Spinal cord (tissue), 10 donors: ENCODE measurements around the gene CXorf66. TPM values are rescaled to one million over a fixed set of nuclear protein-coding genes. Genes with fewer than 3 reads are reported as not detected.
"Not testable (repeated sequence)": the region's sequence is repeated elsewhere in the genome, so short reads cannot be mapped to it uniquely, and the experiment has no call there.

Experiments used
- DNase-seq, 6 donors: peaks; one replicate each; pipeline versions ENCODE4 v3.0.0 to v3.0.0-alpha.2; 2013 to 2015; ENCODE audit warnings: low spot score in 6 of 6, low read depth in 4 of 6
- H3K27ac ChIP-seq: one replicate; pipeline ENCODE4 v1.5.1; 2013; ENCODE audit warnings: low read depth, low read length, control low read depth
- H3K27me3 ChIP-seq: one replicate; pipeline ENCODE4 v1.6.1; 2013; ENCODE audit warnings: low read length; ENCODE audit not compliant: control insufficient read depth, insufficient read depth
- H3K36me3 ChIP-seq: one replicate; pipeline ENCODE4 v1.6.1; 2013; ENCODE audit warnings: low read length; ENCODE audit not compliant: control insufficient read depth, insufficient read depth
- H3K4me1 ChIP-seq: one replicate; pipeline ENCODE4 v1.6.1; 2013; ENCODE audit warnings: low read length; ENCODE audit not compliant: control insufficient read depth, insufficient read depth
- H3K4me3 ChIP-seq: one replicate; pipeline ENCODE4 v1.5.1; 2013; ENCODE audit warnings: low read depth, low read length, control low read depth
- H3K9me3 ChIP-seq: one replicate; pipeline ENCODE4 v1.6.1; 2013; ENCODE audit warnings: low read length; ENCODE audit not compliant: control insufficient read depth, insufficient read depth
- WGBS: methylation state at CpG from one replicate; pipeline ENCODE4 v1.1.5; 2013; ENCODE audit warnings: missing lambda C conversion rate; ENCODE audit not compliant: insufficient coverage; 5-methylcytosine and 5-hydroxymethylcytosine counted together
- polyA plus RNA-seq, 2 donors: library from polyadenylated mRNA; unstranded; fragments of 120-200 nt; gene quantifications; one replicate each; pipeline ENCODE4 v1.2.1, GENCODE V29; 2013; ENCODE audit not compliant: insufficient read length in 2 of 2
- total RNA-seq, 2 donors: library from RNA; depleted of rRNA in 1 of 2; stranded (reverse); fragments of 120-200 nt in 1 of 2; fragments of >200 nt in 1 of 2; gene quantifications; one replicate each; pipeline versions ENCODE4 v1.2.3 to v1.2.4, GENCODE V29; 2013 to 2014
- donor health status: healthy.

The CXorf66 gene
- total and polyA plus RNA-seq, 4 donors: not detected

- no peak overlapping the region for H3K27ac ChIP-seq
- no peaks in the 10 kb centered on the region for H3K36me3 ChIP-seq
- H3K9me3 ChIP-seq: peaks cover 1% of the 10 kb centered on the region
- WGBS: no CpG with 5 or more reads among the region's 4 CpGs
- no peak for DNase-seq
- H3K4me3 ChIP-seq: no peak overlapping the region
- H3K4me1 ChIP-seq: peaks cover 2% of the 10 kb centered on the region
- peaks cover 5% of the 10 kb centered on the region for H3K27me3 ChIP-seq
These were observed 34.9 kb downstream of the CXorf66 start for GRCh38 chrX:139930401-139930800.

- 46% methylated on average over 4 of the region's 5 CpGs for WGBS
- no peak overlapping the region for H3K27ac ChIP-seq
- DNase-seq: no peak
- no peak overlapping the region for H3K4me3 ChIP-seq
- peaks cover 5% of the 10 kb centered on the region for H3K27me3 ChIP-seq
- peaks cover 2% of the 10 kb centered on the region for H3K4me1 ChIP-seq
- peaks cover 1% of the 10 kb centered on the region for H3K9me3 ChIP-seq
- no peaks in the 10 kb centered on the region for H3K36me3 ChIP-seq
These were observed 35.4 kb downstream of the CXorf66 start for GRCh38 chrX:139929876-139930275.

- H3K27me3 ChIP-seq: peaks cover 5% of the 10 kb centered on the region
- no peak overlapping the region for H3K27ac ChIP-seq
- H3K4me3 ChIP-seq: no peak overlapping the region
- H3K36me3 ChIP-seq: no peaks in the 10 kb centered on the region
- 60% methylated on average over 1 of the region's 6 CpGs for WGBS
- H3K9me3 ChIP-seq: no peaks in the 10 kb centered on the region
- no peak for DNase-seq
- H3K4me1 ChIP-seq: no peaks in the 10 kb centered on the region
These were observed 40.6 kb downstream of the CXorf66 start for GRCh38 chrX:139924696-139925095.

- peaks cover 5% of the 10 kb centered on the region for H3K27me3 ChIP-seq
These were observed 41.1 kb downstream of the CXorf66 start for GRCh38 chrX:139924069-139924695.

GRCh38 chrX:139921142-139921541, 44.2 kb downstream of the CXorf66 start:
- not testable (repeated sequence) for H3K36me3 ChIP-seq, DNase-seq, H3K27ac ChIP-seq, H3K9me3 ChIP-seq, H3K27me3 ChIP-seq, H3K4me3 ChIP-seq, H3K4me1 ChIP-seq
- WGBS: 71% methylated on average over 4 of the region's 6 CpGs

More at GRCh38 chrX:139924069-139924695, 41.1 kb downstream of the CXorf66 start:
- WGBS: 39% methylated on average over 4 of the region's 5 CpGs
- no peak overlapping the region for H3K27ac ChIP-seq
- H3K36me3 ChIP-seq: no peaks in the 10 kb centered on the region
- H3K4me3 ChIP-seq: no peak overlapping the region
- H3K4me1 ChIP-seq: no peaks in the 10 kb centered on the region
- H3K9me3 ChIP-seq: no peaks in the 10 kb centered on the region
- no peak for DNase-seq

- no CpG with 5 or more reads among the region's 1 CpG for WGBS
- Histone ChIP-seq H3K9me3 (no peaks in the 10 kb centered on the region), H3K4me1 (no peaks in the 10 kb centered on the region), H3K4me3 (no peak overlapping the region), H3K36me3 (no peaks in the 10 kb centered on the region), H3K27me3 (no peaks in the 10 kb centered on the region), H3K27ac (no peak overlapping the region)
- DNase-seq: no peak
These were observed 45.0 kb downstream of the CXorf66 start for GRCh38 chrX:139920316-139920715.

- Histone ChIP-seq H3K4me3 (no peak overlapping the region), H3K9me3 (peaks cover 1% of the 10 kb centered on the region), H3K36me3 (no peaks in the 10 kb centered on the region), H3K27ac (no peak overlapping the region), H3K27me3 (no peaks in the 10 kb centered on the region), H3K4me1 (no peaks in the 10 kb centered on the region)
- no peak for DNase-seq
- WGBS: 80% methylated on average over 1 of the region's 1 CpG
These were observed 50.9 kb downstream of the CXorf66 start for GRCh38 chrX:139914421-139914820.

GRCh38 chrX:139909712-139910111, 55.6 kb downstream of the CXorf66 start:
- H3K27ac ChIP-seq: no peak overlapping the region
- no CpG with 5 or more reads among the region's 3 CpGs for WGBS
- no peaks in the 10 kb centered on the region for H3K4me1 ChIP-seq
- no peak for DNase-seq
- no peaks in the 10 kb centered on the region for H3K9me3 ChIP-seq
- H3K27me3 ChIP-seq: no peaks in the 10 kb centered on the region
- H3K4me3 ChIP-seq: no peak overlapping the region
- no peaks in the 10 kb centered on the region for H3K36me3 ChIP-seq

GRCh38 chrX:139907078-139907477, 58.2 kb downstream of the CXorf66 start:
- no peak overlapping the region for H3K4me3 ChIP-seq
- H3K9me3 ChIP-seq: no peaks in the 10 kb centered on the region
- H3K4me1 ChIP-seq: no peaks in the 10 kb centered on the region
- H3K27ac ChIP-seq: no peak overlapping the region
- DNase-seq: no peak
- H3K27me3 ChIP-seq: no peaks in the 10 kb centered on the region
- no peaks in the 10 kb centered on the region for H3K36me3 ChIP-seq
- 89% methylated on average over 2 of the region's 3 CpGs for WGBS

- Histone ChIP-seq H3K36me3 (no peaks in the 10 kb centered on the region), H3K4me1 (no peaks in the 10 kb centered on the region), H3K27ac (no peak overlapping the region), H3K4me3 (no peak overlapping the region), H3K9me3 (no peaks in the 10 kb centered on the region), H3K27me3 (no peaks in the 10 kb centered on the region)
- 80% methylated on average over 1 of the region's 2 CpGs for whole genome bisulfite sequencing
- no peak for DNase-seq
These were observed 59.6 kb downstream of the CXorf66 start for GRCh38 chrX:139905743-139906142.
